Vagina (tissue), 2 donors: ENCODE results near the gene PTH2. TPM values are rescaled to one million over a fixed set of nuclear protein-coding genes. Genes with fewer than 3 reads are reported as not detected.
"Not testable (repeated sequence)": the region's sequence is repeated elsewhere in the genome, so short reads cannot be mapped to it uniquely, and the experiment has no call there.

Source experiments
- DNase-seq, 2 donors: peaks; one replicate each; pipeline ENCODE4 v3.0.0-alpha.2; 2017; ENCODE audit errors: extremely low spot score in 2 of 2
- H3K27ac ChIP-seq: fragments of 200-600 bp; sonication (generic); one replicate; pipeline ENCODE4 v1.5.1; 2019
- H3K27me3 ChIP-seq: fragments of 200-600 bp; sonication (generic); one replicate; pipeline ENCODE4 v1.5.1; 2019
- H3K36me3 ChIP-seq, 2 donors: fragments of 200-600 bp; sonication (generic); one replicate each; pipeline ENCODE4 v1.5.1; 2017 to 2019
- H3K4me1 ChIP-seq: fragments of 200-600 bp; sonication (generic); one replicate; pipeline ENCODE4 v1.5.1; 2019
- H3K4me3 ChIP-seq, 2 donors: fragments of 200-600 bp; sonication (generic); 1 replicate in 1 of 2; 2 replicates in 1 of 2; pipeline ENCODE4 v1.5.1; 2016 to 2019
- H3K9me3 ChIP-seq: fragments of 200-600 bp; sonication (generic); one replicate; pipeline ENCODE4 v1.5.1; 2019
- POLR2A ChIP-seq, 2 donors: fragments of 450-650 bp; IDR thresholded peaks; one replicate each; pipeline ENCODE4 v1.6.1; 2017; ENCODE audit warnings: antibody characterized with exemption in 2 of 2, mild to moderate bottlenecking in 2 of 2, moderate library complexity in 2 of 2
- POLR2AphosphoS5 ChIP-seq, 2 donors: sonication (generic); formaldehyde crosslinking; IDR thresholded peaks; one replicate each; pipeline ENCODE4 v1.9.0; 2017; ENCODE audit warnings: antibody characterized with exemption in 2 of 2, mild to moderate bottlenecking in 2 of 2, low read depth in 1 of 2; ENCODE audit not compliant: insufficient read depth in 1 of 2
- intact Hi-C: fragments of 100-400 bp; cut with DNase I; formaldehyde crosslinking; loops from one replicate; pipeline ENCODE4 v1.15.1; 2023
- total RNA-seq: library from RNA; depleted of rRNA; stranded (reverse); fragments of >200 nt; gene quantifications from one replicate; pipeline ENCODE4 v1.2.3, GENCODE V29; 2016
- TF ChIP-seq, protein P1 (sequence below), 3 experiments: fragments of 450-650 bp in 2 of 3; fragments of 200-600 bp in 1 of 3; sonication (generic) in 1 of 3; IDR thresholded peaks; one replicate each; pipeline ENCODE4 v1.5.1; 2017 to 2019; ENCODE audit warnings: antibody characterized with exemption in 3 of 3, mild to moderate bottlenecking in 2 of 3, moderate library complexity in 2 of 3

Gene PTH2
- total RNA-seq, 1 donor from 2014 or later, result not detected

DNA sequence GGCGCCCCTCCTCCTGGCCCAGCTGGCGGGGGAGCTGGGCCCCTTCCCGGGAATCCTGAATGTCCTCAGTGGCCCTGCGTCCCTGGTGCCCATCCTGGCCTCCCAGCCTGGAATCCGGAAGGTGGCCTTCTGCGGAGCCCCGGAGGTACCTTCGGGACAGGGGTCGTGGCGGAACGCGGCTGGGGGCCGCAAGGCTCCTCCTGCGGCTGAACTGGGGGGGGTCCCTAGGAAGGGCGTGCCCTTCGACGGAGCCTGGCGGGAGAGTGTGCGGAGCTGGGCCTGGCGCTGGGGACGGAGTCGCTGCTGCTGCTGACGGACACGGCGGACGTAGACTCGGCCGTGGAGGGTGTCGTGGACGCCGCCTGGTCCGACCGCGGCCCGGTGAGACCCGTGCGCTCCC is 38.4 kb upstream of the PTH2 start:
- Histone ChIP-seq H3K9me3 (no peaks in the 10 kb centered on the region), H3K4me3 (no peak overlapping the region), H3K4me1 (peaks cover 19% of the 10 kb centered on the region), H3K27ac (no peak overlapping the region), H3K36me3 (peaks cover 0 to 26% of the 10 kb centered on the region in 2 donors), H3K27me3 (no peaks in the 10 kb centered on the region)
- TF ChIP-seq, protein P1, sequence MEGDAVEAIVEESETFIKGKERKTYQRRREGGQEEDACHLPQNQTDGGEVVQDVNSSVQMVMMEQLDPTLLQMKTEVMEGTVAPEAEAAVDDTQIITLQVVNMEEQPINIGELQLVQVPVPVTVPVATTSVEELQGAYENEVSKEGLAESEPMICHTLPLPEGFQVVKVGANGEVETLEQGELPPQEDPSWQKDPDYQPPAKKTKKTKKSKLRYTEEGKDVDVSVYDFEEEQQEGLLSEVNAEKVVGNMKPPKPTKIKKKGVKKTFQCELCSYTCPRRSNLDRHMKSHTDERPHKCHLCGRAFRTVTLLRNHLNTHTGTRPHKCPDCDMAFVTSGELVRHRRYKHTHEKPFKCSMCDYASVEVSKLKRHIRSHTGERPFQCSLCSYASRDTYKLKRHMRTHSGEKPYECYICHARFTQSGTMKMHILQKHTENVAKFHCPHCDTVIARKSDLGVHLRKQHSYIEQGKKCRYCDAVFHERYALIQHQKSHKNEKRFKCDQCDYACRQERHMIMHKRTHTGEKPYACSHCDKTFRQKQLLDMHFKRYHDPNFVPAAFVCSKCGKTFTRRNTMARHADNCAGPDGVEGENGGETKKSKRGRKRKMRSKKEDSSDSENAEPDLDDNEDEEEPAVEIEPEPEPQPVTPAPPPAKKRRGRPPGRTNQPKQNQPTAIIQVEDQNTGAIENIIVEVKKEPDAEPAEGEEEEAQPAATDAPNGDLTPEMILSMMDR (IDR thresholded peaks at IDR 0.05), result no peak
- TF ChIP-seq POLR2AphosphoS5 (IDR thresholded peaks at IDR 0.05; ENCODE audit: insufficient read depth in 1 of 2, low read depth in 1 of 2), result no peak
- no peak for TF ChIP-seq POLR2A (IDR thresholded peaks at IDR 0.05)
- no peak for DNase-seq
- intact Hi-C loops, result no loop called here

DNA sequence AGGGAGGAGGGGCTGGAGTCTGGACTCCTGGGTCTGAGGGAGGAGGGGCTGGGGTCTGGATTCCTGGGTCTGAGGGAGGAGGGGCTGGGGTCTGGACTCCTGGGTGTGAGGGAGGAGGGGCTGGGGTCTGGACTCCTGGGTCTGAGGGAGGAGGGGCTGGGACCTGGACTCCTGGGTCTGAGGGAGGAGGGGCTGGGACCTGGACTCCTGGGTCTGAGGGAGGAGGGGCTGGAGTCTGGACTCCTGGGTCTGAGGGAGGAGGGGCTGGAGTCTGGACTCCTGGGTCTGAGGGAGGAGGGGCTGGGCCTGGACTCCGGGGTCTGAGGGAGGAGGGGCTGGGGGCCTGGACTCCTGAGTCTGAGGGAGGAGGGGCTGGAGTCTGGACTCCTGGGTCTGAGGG is 37.9 kb upstream of the PTH2 start:
- H3K27ac ChIP-seq, H3K4me3 ChIP-seq, H3K9me3 ChIP-seq, intact Hi-C loops, DNase-seq, H3K27me3 ChIP-seq: not testable (repeated sequence)
- peaks cover 0 to 24% of the 10 kb centered on the region in 2 donors for H3K36me3 ChIP-seq
- H3K4me1 ChIP-seq, result peaks cover 19% of the 10 kb centered on the region

DNA sequence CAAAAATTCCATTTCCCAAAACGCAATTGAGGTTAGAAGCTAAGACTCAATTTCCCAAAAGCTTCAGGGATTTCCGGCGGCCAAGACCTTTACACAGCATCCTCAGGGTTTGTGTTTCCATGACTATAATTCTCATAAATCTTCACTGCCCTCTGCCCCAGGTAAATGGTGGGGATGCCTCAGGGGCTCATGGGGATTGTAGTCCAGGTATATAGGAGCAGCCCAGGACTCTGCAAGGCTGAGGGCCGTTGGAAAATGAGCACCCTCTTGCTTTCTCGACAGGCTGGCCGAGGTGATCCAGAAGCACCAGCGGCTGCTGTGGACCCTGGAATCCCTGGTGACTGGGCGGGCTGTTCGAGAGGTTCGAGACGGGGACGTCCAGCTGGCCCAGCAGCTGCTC is 36.1 kb upstream of the PTH2 start:
- Histone ChIP-seq H3K4me3 (no peak overlapping the region), H3K4me1 (peaks cover 31% of the 10 kb centered on the region), H3K36me3 (peaks cover 0 to 14% of the 10 kb centered on the region in 2 donors), H3K27ac (peak overlapping the region; percentile 95), H3K27me3 (no peaks in the 10 kb centered on the region), H3K9me3 (no peaks in the 10 kb centered on the region)
- TF ChIP-seq POLR2A (IDR thresholded peaks at IDR 0.05) (no peak), POLR2AphosphoS5 (IDR thresholded peaks at IDR 0.05; ENCODE audit: insufficient read depth in 1 of 2, low read depth in 1 of 2) (no peak)
- TF ChIP-seq, protein P1 (IDR thresholded peaks at IDR 0.05), result no peak
- intact Hi-C loops, result no loop called here
- no peak for DNase-seq

DNA sequence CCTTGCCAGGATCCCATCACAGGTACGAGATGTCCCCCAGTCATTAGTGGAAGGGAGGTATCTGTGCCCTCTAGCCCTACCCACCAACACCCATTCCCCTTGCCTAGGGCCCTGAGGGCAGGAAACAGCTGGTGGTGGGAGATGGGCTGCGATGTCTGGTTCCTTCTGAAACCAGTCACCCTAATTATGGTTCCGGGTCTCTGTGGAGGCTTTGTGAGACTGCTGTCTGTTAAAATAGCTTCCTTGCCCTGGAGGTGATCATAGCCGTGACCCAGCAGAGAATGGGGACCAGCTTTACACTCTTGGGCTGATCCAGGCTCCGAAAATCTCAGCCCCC is 35.3 kb upstream of the PTH2 start:
- peaks cover 0 to 6% of the 10 kb centered on the region in 2 donors for H3K36me3 ChIP-seq
- peak overlapping the region; percentile 95 for H3K27ac ChIP-seq
- H3K4me3 ChIP-seq, result no peak overlapping the region
- H3K4me1 ChIP-seq, result peaks cover 40% of the 10 kb centered on the region
- no peaks in the 10 kb centered on the region for H3K9me3 ChIP-seq
- DNase-seq, result no peak
- TF ChIP-seq, protein P1 (IDR thresholded peaks at IDR 0.05), result no peak
- TF ChIP-seq POLR2AphosphoS5 (IDR thresholded peaks at IDR 0.05; ENCODE audit: insufficient read depth in 1 of 2, low read depth in 1 of 2) (no peak), POLR2A (IDR thresholded peaks at IDR 0.05) (no peak)
- H3K27me3 ChIP-seq, result no peaks in the 10 kb centered on the region
- intact Hi-C loops, result no loop called here

DNA sequence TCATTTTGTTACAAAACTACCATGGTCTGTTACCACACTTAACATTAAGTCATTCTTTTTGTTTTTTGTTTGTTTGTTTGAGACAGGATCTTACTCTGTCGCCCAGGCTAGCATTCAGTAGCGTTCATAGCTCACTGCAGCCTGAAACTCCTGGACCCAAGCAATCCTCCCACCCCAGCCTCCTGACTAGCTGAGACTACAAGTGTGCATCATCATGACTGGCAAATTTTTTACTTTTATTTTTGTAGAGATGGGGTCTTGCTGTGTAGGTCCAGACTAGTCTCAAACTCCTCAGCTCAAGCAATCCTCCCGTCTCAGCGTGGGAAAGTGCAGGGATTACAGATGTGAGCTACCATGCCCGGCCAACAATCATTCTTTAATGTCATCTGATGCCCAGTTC is 33.1 kb upstream of the PTH2 start:
- H3K4me3 ChIP-seq, result no peak overlapping the region
- H3K36me3 ChIP-seq, result peaks cover 0 to 6% of the 10 kb centered on the region in 2 donors
- H3K4me1 ChIP-seq, result peaks cover 40% of the 10 kb centered on the region
- TF ChIP-seq POLR2AphosphoS5 (IDR thresholded peaks at IDR 0.05; ENCODE audit: insufficient read depth in 1 of 2, low read depth in 1 of 2), result no peak
- TF ChIP-seq, protein P1 (IDR thresholded peaks at IDR 0.05), result no peak
- TF ChIP-seq POLR2A (IDR thresholded peaks at IDR 0.05), result no peak
- DNase-seq, result no peak
- H3K27ac ChIP-seq, result peak overlapping the region; percentile 95
- H3K27me3 ChIP-seq, result no peaks in the 10 kb centered on the region
- no peaks in the 10 kb centered on the region for H3K9me3 ChIP-seq
- intact Hi-C loops, result no loop called here

DNA sequence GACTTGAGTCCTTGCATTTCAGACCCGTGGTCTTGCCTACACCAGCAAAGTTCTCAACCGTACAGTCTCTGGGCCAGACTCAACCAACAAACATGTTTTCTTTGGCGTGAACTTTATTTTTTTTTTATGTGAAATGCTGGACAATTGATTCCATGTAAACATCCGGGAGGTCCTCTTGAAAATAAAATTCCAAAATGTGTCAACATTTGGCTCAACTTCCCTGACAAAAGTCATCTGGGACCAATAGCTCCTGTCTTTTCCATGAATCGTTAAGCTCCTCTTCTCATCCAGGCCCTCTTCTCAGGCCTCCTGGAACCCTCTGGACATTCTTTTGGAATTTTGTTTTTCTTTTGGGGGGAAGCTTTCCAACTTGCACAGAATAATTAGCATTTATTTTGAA is 32.5 kb upstream of the PTH2 start:
- Histone ChIP-seq H3K27ac (peak overlapping the region; percentile 95), H3K4me1 (peaks cover 44% of the 10 kb centered on the region), H3K9me3 (no peaks in the 10 kb centered on the region), H3K36me3 (peaks cover 0 to 6% of the 10 kb centered on the region in 2 donors), H3K4me3 (no peak overlapping the region), H3K27me3 (no peaks in the 10 kb centered on the region)
- TF ChIP-seq, protein P1 (IDR thresholded peaks at IDR 0.05), result no peak
- TF ChIP-seq POLR2AphosphoS5 (IDR thresholded peaks at IDR 0.05; ENCODE audit: insufficient read depth in 1 of 2, low read depth in 1 of 2) (peak in 1 of 2 donors; percentile 42), POLR2A (IDR thresholded peaks at IDR 0.05) (no peak)
- DNase-seq, result no peak
- intact Hi-C loops, result no loop called here
